Right hindlimb (tissue), 1 donor: Measurements from ENCODE around the gene GABPB1.
"Not testable (repeated sequence)": the region's sequence is repeated elsewhere in the genome, so short reads cannot be mapped to it uniquely, and the experiment has no call there.

Experiments
- DNase-seq: peaks from one replicate; pipeline ENCODE4 v3.0.0-alpha.2; 2018

The GABPB1 gene

GRCh38 chr15:50354838-50355618 is at the start of gene GABPB1:
Gene GABPB1, minus strand, starts transcription at chr15:50355198. Its CDS starts 45,400 bp downstream, at chr15:50309798.
- DNase-seq, result peak; percentile 93

DNA sequence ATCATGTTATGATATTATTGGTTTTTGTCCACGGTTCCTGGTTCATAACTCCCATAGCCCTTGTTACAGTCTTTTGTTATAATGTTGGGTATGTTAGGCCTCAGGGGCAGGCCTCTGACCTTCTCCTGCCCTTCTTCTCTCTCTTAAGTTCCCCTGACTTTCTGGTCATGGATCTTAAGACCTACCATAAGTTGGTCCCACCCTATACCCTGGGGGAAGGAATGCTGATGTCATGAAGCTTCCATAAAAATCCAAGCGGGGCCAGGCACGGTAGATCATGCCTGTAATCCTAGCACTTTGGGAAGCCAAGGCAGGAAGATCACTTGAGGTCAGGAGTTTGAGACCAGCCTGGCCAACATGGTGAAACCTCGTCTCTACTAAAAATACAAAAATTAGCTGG is 36.6 kb upstream of the GABPB1 start:
- DNase-seq, result not testable (repeated sequence)

DNA sequence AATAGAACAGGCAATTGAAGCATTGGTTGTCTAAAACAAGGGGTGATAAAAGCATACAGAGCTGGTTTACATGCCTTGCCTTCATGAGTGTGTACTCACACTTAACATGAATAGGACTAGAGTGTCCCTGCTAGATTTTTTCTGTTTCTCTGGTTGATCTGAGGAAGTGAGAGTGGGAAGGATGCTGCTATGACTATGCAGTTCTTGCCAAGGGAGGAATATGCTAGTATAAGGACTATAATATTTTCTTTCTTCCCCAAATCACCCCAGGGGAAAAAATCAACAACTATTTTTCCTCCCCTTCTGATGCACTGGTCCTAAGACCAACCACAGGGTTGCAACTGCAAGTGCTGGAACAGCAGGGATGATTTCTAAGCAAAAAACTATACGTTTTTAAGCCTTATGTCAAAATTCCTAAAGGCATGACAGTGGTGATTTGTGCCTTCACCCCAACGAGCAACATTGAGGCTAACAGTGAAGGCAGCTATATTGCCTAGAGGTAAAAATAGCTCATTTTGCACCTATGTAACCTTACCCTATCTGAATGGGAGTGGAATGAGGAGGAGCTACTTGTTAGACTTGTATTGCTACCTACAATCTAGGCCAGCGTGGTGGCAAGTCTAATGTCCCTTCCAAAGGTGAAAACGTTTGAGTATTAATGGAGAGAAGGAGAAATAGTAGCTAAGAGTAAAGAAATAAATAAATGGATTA is 35.7 kb upstream of the GABPB1 start:
- no peak for DNase-seq

DNA sequence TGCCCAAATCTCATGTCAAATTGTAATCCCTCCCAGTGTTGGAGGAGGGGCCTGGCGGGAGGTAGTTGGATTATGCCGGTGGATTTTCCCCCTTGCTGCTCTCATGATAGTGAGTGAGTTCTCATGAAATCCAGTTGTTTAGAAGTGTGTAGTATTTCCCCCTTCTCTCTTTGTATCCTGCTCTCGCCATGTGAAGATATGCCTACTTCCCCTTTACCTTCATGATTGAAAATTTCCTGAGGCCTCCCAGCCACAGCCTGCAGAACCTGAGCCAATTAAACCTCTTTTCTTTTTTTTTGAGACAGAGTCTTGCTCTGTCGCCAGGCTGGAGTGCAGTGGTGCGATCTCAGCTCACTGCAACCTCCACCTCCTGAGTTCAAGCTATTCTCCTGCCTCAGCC is 27.4 kb upstream of the GABPB1 start:
- DNase-seq, result not testable (repeated sequence)

DNA sequence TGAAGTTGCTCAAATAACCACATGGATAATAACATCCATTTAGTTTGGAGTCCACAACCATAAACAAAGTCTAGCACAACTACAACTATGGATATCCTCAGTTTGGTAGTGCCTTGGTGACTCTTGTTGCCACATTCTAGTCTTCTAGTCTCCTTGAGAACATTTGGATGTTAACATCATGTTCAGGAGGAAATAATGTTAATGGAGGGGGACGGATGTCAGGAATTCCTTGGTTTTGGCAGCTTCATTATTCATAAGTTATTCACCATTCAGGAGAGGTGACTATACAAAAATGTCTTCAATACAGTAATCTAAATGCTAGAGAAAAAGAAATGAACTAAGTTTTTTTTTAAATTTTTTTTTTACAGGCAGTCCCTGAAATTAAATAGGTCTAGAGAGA is 26.4 kb upstream of the GABPB1 start:
- DNase-seq, result no peak

GRCh38 chr15:50380089-50380488 is 25.1 kb upstream of the GABPB1 start:
- no peak for DNase-seq

- DNase-seq, result not testable (repeated sequence)
Measured at GRCh38 chr15:50379413-50379812, 24.4 kb upstream of the GABPB1 start.

- DNase-seq, result no peak
Measured at GRCh38 chr15:50378776-50379175, 23.8 kb upstream of the GABPB1 start.

DNA sequence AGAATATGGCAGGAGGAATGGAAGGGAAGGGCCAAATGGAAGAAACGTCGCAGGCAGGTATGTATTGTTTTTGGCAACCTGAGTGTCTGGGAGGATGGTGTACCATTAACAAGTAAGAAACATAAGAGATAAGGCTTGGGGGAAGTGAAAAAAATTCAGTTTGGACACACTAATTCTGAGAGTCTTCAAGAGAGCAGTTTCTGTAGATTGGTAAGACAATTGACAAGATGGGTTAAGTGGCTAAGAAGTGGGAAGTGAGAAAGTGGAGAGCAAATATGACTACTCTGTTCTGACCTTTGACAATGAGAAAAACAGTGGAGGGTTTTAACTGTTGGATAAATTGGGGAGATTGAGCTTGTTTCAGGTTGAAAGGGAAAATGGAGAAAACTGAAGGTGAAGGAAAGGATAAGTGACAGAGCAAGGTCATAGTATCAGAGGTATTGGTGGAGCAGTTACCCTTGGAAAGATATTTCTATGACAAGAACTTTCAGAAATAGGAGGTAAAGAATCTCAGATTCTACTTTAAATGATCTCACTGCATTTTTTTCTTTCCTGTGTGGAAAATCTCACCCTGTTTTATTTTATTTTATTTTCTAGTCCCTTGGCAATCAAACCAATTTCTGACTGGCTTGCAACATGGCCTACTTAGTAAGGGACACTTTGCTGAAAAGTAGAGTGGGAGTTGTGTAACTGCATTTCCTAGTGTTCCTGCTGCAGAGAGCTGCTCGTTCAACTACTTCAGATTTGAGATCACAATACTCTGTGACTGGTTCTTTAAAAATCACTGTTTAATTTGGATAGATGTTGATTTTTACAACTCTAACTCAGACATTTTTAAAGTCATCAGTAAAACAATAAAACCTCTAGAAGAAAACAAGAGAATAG is 23.1 kb upstream of the GABPB1 start:
- no peak for DNase-seq

DNA sequence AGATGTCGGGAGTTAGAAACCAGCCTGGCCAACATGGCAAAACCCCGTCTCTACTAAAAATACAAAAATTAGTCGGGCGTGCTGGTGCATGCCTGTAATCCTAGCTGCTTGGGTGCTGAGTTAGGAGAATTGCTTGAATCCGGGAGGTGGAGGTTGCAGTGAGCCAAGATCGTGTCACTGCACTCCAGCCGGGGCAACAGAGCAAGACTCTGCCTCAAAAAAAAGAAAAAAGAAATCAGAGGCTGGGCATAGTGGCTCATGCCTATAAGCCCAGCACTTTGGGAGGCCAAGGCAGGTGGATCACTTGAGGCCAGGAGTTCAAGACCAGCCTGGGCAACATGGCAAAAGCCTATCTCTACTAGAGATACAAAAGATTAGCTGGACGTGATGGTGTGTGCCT is 14.6 kb upstream of the GABPB1 start:
- not testable (repeated sequence) for DNase-seq

DNA sequence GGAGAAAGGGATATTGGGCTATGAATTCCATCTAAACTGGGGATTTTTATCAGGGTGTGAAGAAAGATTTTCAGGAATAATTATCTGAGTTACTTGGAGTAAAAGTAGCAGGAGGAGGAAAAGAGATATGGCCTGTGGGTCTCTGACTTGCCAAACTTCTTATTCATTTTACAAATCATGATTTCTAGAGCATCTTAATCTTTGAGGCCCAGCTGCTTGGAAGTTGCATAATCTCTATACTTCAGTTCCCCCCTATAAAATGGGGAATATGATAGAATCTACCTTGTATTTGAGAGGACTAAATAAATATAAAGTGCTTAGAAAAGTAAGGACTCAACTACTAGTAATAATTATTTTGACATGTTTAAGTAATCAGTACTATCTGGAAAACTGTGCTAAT is 11.0 kb upstream of the GABPB1 start:
- no peak for DNase-seq

DNA sequence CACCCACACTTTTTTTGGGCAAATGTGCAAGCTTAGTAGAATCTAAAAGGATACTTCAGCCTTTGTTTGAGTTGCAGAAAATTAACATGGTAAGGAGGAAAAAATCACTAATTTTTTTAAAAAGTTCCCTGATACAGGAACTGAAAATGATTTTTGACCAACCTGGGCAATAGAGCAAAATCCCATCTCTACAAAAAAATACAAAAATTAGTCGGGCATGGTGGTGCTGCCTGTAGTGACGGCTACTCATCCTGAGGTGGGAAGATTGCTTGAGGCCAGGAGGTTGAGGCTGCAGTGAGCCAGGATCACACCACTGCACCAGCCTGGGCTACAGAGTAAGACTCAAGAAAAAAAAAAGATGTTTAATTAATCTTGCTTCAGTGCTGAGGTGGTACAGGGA is 10.6 kb upstream of the GABPB1 start:
- no peak for DNase-seq

DNA sequence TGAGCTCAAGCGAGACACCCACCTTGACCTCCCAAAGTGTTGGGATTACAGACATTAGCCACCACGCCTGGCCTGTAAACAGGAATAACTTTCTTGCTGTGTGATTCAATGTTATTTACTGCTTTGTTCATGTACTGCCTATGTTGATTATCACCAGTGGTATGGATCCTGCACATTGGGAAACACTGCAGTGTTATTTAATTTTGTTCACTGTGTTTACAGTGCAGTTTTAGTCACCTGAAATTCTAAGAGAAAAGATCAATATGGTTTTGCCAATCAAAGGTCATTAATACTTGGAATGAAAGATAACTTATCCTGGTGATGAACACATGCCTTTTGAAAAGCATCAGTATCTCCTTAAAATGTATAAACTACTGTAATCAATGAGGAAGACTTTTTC is 8.6 kb upstream of the GABPB1 start:
- DNase-seq, result no peak

GRCh38 chr15:50361756-50362155 is 6.8 kb upstream of the GABPB1 start:
- DNase-seq, result no peak

DNA sequence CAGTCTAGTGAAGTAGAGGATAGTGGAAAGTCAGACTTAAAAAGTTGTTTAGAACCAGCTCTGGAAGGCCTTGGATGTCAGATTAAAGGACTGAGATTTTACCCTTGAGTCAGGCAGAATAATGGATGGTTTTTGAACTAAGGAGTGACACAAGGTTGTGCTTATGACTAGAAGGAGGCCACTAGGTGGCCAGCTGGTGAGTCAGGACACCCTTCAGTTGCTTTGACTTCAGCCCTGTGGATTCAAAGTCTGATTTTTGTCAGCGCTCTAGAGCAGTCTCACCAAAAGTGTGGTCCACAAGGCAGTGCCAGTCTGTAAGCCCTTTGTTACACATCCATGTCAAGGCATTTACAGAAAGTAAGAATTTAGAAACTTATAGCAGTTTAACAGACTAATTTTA is 3.8 kb upstream of the GABPB1 start:
- DNase-seq, result no peak

DNA sequence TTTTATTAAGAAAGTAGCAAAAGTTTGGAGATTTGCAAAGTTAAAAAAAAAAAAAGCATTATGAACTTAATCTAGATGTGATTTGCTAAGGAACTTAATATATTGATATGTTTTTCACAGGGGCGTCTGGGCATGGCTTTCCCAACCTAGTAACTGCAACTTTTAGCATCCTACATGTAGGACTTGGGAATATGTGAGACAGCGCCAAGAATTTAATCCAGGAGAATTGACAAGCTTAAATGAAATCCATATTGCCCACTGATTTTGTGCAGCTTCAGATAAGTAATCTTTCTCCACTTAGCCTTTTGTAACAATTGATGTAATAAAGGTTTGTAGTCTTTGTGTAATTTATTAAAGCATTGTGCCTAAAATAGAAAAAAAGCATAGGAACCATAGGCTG is 982 bp upstream of the GABPB1 start:
- no peak for DNase-seq

GRCh38 chr15:50355619-50355905 is 564 bp upstream of the GABPB1 start:
- no peak for DNase-seq

GRCh38 chr15:50353975-50354837 is 792 bp downstream of the GABPB1 start:
- DNase-seq, result peak; percentile 75

DNA sequence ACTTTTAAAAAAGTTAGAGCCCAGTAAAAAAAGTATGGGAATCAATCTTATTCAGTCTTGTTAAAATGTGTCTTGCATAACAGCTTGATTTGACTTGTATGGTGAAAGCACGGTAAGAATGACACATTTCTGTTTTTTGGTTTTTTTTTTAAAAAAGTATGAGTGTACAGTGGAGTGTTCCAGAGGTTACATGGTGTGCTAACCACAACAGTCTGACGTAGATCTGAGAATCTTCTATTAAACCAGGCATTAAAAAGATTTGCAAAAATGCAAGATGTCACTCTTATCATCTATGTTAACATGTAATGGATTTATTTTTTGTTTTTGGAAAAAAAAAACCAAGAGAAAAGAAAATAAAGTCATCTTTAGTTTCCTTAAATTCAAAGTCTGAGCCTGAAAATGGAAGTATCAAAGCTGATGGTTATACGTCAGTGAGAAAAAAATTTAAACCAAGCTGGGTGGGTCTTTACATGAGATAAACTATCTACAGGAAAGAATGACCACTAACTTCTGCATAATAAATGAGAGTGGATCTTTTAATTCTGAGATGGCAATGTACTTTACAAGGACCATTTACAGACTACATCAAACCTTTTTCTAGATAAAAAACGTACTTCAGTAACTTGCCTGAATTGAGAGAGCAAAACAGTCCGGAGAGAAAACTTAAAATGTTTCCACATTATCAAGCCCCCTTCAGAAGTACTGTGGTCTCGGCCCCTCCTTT is 1.6 kb downstream of the GABPB1 start:
- no peak for DNase-seq

DNA sequence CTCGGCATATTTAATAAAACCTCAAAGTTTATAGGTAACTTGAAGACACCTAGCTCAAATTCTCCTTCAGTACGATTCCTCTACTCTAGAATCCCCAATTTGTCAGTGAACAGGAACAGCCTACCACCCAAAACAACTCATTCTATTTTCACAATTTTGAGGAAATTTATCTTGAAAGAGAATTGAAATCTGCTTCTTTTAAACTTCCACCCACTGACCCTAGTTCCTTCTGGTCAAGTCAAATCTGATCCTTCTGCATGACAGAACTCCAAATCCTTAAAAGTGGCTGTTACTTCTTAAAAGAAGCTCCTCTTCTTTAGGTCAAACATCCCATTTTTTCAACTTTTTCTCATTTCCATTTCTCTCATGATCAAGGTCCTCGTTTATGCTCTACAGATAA is 4.4 kb downstream of the GABPB1 start:
- no peak for DNase-seq

DNA sequence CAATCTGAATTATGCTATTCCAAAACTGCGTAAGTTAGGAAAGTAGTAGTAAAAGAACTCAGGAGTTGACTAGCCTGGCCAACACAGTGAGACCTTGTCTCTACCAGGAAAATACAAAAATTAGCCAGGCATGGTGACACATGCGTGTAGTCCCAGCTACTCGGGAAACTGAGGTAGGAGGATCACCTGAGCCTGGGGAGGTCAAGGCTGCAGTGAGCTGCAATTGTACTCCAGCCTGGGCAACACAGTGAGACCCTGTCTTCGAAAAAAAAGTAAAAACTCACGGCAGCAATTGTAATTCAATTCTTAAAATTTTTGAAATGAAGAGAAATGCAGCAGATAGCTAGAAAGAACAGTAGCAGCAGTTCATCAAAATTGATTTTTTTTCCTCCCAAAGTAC is 9.7 kb downstream of the GABPB1 start:
- DNase-seq, result no peak

DNA sequence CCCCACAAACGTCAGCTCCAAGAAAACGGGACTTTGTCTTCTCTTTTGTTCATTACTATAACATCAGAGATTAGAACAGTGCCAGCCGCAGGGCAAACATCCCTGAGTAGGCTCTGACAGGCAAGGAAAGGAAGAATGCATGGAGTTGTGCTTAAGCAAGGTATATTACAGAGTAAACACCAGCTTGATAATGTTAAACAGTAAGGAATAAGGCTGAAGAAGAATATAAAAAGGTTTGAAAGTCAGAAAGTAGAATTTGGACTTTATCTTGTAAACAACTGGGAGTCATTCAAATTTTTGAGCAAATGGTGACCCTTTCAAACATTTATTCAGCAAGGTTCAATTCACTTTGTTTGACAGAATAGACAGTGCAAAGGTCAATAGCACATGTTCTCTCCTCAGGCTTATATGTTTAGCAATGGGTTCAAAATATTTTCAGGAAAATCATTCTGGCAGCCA is 11.0 kb downstream of the GABPB1 start:
- no peak for DNase-seq
